GM21786 (cell line): ENCODE measurements around the gene CERK.
"Not testable (repeated sequence)": the region's sequence is repeated elsewhere in the genome, so short reads cannot be mapped to it uniquely, and the experiment has no call there.

Experiments
- ATAC-seq: cut with Tn5 transposase; IDR thresholded peaks from one replicate; pipeline ENCODE4 v1.9.1; 2021; ENCODE audit not compliant: unreplicated experiment

Gene CERK

GRCh38 chr22:46737976-46738646 lies at the start of gene CERK:
Gene CERK (minus strand): TSS chr22:46738252. CDS start chr22:46738148, 104 bp downstream.
- ATAC-seq: no peak

- no peak for ATAC-seq
Measured at GRCh38 chr22:46783721-46784120, 45.7 kb upstream of the CERK start.

GRCh38 chr22:46782200-46782599 lies 44.1 kb upstream of the CERK start:
- not testable (repeated sequence) for ATAC-seq

GRCh38 chr22:46781291-46781690 lies 43.2 kb upstream of the CERK start:
- ATAC-seq: no peak

GRCh38 chr22:46780453-46780852 lies 42.4 kb upstream of the CERK start:
- no peak for ATAC-seq

GRCh38 chr22:46779651-46780050 lies 41.6 kb upstream of the CERK start:
- ATAC-seq: no peak

- ATAC-seq: no peak
Measured at GRCh38 chr22:46779023-46779422, 41.0 kb upstream of the CERK start.

GRCh38 chr22:46777609-46777970 lies 39.5 kb upstream of the CERK start:
- no peak for ATAC-seq

GRCh38 chr22:46776876-46777608 lies 39.0 kb upstream of the CERK start:
- no peak for ATAC-seq

GRCh38 chr22:46775850-46776826 lies 38.1 kb upstream of the CERK start:
- ATAC-seq: no peak

GRCh38 chr22:46774980-46775849 lies 37.2 kb upstream of the CERK start:
- ATAC-seq: no peak

GRCh38 chr22:46774253-46774979 lies 36.4 kb upstream of the CERK start:
- ATAC-seq: peak; percentile 38

- no peak for ATAC-seq
Measured at GRCh38 chr22:46773076-46773475, 35.0 kb upstream of the CERK start.

- no peak for ATAC-seq
Measured at GRCh38 chr22:46770726-46771125, 32.7 kb upstream of the CERK start.

GRCh38 chr22:46770151-46770641 lies 32.1 kb upstream of the CERK start:
- no peak for ATAC-seq

GRCh38 chr22:46769706-46770105 lies 31.7 kb upstream of the CERK start:
- ATAC-seq: no peak

GRCh38 chr22:46769191-46769675 lies 31.2 kb upstream of the CERK start:
- peak; percentile 30 for ATAC-seq

GRCh38 chr22:46767249-46767985 lies 29.4 kb upstream of the CERK start:
- ATAC-seq: no peak

- no peak for ATAC-seq
Measured at GRCh38 chr22:46766611-46767010, 28.6 kb upstream of the CERK start.
